CD4-positive, alpha-beta T cell treated with Interleukin-2 at 100 ng/mL for 4 hours (primary cell): ENCODE results near the gene HSPA4.
"Not testable (repeated sequence)": the region's sequence is repeated elsewhere in the genome, so short reads cannot be mapped to it uniquely, and the experiment has no call there.

Source experiments
- DNase-seq: peaks from one replicate; pipeline ENCODE4 v3.0.0-alpha.2; 2020; ENCODE audit warnings: low spot score

The HSPA4 gene

DNA sequence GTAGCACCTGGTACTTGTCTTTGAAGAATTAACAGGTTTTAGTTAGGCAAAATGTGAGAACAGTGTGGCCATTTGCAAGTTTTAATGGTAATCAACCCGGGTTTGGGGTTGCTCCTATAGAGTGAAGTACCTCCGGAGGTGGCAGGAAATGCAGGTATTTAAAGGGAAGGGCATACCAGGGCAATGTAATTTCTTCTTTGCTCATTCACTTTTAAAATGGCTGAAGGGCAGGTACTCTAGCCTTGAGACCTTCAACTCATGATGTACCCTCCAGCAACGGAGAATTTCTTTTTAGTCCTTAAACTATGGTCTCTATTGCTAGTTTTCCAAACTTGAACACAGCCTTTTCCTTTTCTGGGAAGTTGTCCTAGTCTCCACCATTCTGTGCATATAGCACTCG lies 1.3 kb upstream of the HSPA4 start:
- DNase-seq, result no peak

GRCh38 chr5:133051061-133051541 lies 712 bp upstream of the HSPA4 start:
- no peak for DNase-seq

DNA sequence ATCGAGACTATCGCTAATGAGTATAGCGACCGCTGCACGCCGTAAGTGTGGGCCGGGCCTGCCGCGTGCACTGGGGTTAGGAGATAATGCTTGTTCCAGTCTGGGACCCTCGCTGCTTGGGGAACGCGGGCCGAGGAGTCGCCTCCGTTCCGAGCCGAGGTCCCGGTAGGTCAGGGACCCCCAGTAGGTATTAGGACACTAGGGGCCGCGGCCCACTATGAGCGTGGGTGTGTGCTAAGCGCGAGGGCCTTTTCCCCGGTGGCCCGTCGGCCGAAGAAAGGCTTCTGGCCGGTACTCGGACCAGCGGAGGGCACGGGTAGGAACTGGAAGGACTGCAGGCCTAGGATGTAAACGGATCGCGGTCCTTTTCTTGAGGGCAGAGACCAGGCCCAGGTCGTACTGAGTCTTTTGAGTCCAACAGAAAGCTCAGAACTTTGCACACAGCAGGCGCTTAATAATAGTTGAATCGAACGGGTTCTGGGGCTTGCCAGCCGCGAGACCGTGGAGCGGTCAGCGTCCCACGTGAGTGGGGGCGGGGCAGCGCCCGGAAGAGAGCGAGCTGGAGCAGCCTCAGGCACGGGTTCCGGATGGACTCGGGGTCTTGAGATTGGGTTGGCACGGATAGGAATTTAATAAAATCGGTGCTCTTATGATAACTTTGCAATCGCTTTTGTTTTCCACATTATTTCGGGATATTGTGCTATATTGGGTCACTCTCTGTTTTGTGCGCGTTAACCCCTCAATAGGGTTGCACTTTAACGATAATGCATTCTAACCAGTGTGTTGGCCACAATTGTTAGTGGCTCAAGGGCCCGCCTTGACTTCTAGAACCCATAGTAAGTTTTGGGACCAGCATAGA lies 733 bp downstream of the HSPA4 start:
- peak; percentile 32 for DNase-seq

GRCh38 chr5:133053448-133053847 lies 1.6 kb downstream of the HSPA4 start:
- DNase-seq, result no peak

DNA sequence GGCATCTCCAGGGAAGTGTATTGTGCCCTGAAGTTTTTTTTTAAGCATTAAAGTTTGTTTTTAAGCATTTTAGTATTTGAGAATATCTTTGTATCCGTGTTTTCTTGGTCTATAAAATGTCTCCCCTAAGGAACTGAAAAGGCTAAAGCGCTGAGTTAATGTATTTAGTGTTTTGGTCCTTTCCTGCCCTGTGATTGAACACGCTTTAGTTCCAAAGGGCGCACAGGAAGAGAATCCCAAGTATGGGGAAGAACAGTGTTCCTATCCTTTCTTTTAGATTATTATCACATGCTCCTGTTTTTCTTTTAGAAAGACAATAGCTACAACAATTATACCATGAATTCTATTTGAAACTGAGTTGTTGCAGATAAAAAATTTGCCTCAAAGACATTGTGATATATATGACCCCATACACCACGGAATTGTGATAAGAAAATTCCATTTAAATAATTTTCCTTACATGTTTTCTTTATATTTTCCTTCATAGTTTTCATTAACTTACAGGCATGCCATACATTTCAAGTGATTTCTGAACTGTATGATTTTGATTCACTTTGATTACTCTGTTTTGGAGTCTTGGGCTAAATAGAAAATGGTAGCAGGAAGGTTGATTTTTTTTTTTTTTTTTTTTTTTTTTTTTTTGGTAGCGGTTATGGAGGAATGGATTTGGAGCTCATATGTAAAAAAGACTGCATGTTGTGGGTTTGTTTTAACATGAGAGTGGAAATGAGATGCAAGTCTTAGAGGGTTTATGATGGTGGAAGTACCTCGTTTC lies 3.1 kb downstream of the HSPA4 start:
- DNase-seq, result no peak

GRCh38 chr5:133056891-133057290 lies 5.1 kb downstream of the HSPA4 start:
- DNase-seq, result no peak

- no peak for DNase-seq
Measured at GRCh38 chr5:133059621-133060020, 7.8 kb downstream of the HSPA4 start.

- DNase-seq, result no peak
Measured at GRCh38 chr5:133062276-133062675, 10.5 kb downstream of the HSPA4 start.

DNA sequence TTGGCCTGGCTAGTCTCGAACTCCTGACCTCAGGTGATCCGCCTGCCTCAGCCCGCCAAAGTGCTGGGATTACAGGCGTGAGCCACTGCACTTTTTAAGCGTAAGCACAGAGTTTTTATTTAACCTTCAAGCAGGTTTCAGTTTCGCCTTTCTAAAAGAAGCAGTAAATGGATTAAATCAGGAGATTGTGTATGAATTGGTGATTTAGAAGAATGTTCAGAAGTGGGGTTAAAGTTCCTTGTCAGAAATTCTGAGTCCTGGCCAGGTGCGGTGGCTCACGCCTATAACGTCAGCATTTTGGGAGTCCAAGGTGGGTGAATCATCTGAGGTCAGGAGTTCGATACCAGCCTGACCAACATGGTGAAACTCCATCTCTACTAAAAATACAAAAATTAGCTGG lies 12.2 kb downstream of the HSPA4 start:
- DNase-seq, result no peak

DNA sequence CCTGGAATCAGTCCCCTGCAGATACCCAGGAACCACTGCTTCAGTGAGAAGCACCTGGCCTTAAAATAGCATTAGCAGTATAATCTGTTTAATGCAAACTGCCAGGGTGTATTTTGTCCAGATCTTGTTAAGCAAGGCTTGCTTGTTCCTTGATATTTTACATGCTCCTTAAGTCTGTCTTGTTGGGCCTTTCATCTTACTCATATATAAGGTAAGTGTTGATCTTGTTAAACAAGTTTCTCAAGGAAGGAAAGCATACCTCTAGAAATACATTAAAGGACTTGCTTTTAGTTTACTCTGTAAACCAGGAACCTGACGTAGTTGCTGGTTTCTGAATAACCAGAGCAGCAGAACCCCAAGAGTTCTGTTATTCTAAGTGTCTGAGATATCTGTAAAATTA lies 13.7 kb downstream of the HSPA4 start:
- no peak for DNase-seq

DNA sequence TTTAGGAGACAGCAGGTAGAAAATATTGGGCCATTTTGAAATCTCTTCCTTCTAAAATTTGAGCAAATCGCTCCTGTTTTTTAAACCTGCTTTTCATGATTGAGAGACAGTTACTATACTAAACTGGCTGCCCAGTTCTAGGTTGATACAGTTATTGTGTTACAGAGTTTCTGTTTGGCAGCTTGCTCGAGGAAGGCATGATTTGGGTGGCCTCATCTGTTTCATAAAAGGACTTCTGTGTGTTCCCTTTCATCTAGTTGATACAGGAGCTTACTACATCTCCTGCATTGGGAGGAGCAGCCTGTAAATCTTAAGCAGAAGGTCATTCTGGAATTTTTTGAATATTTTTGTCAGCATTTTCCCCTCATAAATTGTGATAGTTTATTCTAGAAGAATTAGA lies 14.2 kb downstream of the HSPA4 start:
- DNase-seq, result no peak

GRCh38 chr5:133072021-133072420 lies 20.2 kb downstream of the HSPA4 start:
- DNase-seq, result no peak

DNA sequence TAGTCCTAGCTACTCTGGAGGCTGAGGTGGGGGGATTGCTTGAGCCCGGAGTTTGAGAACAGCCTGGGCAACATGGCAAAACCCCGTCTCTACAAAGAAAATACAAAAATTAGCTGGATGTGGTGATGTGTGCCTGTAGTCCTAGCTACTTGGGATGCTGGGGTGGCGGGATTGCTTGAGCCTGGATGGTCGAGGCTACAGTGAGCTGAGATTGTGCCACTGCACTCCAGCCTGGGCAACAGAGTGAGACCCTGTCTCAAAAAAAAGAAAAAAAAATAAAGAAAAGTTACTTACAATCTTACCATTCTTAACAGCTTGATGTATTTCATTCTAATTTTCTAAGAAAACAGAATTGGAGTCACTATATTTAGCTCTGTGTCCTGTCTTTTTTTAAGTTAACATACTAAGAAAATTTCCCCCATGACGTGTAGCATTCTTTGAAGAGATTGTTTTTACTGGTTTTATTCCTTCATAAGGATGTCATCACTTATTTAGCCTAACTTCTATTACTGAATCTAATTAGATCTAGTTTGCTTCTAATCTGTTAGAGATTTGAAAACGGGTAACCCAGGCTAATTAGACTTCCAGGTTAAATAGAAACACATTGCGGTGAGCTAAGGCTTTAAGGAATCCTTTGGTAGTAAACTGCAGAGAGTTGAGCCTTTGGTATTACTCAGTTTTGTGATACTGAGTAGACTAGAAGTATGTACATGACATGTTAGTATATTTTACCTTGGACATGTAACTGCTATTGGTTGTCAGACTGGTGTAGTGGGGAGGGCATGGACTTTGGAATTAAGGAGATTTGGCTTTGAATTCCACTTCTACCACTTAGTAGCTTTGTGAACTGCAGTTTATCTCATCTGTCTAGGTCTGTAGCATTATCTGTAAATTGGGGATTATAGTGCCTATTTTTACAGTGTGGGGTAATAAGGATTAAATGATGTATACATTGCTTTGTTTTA lies 24.0 kb downstream of the HSPA4 start:
- no peak for DNase-seq

DNA sequence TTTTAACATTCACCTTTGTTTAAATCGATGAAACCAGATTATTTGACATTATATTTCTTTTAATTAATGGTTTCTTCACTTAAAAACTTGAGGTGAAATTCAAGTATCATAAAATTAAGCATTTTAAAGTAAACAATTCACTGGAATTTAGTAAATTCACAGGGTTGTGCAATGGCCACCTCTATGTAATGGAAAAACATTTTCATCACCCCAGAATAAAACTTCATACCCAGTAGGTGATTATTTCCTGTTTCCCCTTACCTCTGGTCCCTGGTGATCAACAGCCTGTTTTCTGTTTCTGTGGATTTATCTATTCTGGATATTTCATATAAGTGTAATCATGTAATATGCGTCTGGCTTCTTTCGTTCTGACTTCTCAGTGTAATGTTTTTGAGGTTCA lies 27.2 kb downstream of the HSPA4 start:
- no peak for DNase-seq

DNA sequence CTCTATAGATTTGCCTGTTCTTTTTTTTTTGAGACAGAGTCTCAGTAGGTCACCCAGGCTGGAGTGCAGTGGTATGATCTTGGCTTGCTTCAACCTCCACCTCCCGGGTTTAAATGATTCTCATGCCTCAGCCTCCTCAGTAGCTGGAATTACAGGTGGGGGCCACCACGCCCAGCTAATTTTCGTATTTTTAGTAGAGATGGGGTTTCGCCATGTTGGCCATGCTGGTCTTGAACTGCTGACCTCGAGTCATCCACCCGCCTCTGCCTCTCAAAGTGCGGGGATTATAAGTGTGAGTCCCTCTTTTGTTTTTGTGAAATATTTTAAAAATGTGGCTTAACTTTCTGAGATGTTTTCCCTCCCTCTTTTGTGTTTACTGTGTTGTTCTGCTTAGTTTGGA lies 29.2 kb downstream of the HSPA4 start:
- no peak for DNase-seq

GRCh38 chr5:133081703-133082102 lies 29.9 kb downstream of the HSPA4 start:
- no peak for DNase-seq

GRCh38 chr5:133082128-133082527 lies 30.3 kb downstream of the HSPA4 start:
- no peak for DNase-seq

DNA sequence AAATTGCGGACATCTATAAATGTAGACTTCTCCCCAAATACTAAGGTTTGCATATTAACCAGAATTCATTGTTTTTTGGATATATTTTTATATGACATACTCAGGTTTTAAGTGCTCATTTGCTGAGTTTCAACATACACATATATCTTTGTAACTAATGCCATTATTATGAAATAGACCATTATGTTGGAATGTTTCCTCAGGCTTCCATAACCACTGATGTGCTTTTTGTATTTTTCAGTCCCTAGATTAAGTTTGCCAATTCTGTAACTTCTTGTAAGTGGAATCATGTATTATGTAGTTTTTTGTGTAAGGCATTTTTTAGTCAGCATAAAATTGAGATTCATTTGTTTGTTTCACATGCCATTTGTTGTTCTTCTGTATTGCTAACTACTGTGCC lies 32.1 kb downstream of the HSPA4 start:
- no peak for DNase-seq

- not testable (repeated sequence) for DNase-seq
Measured at GRCh38 chr5:133085171-133085570, 33.4 kb downstream of the HSPA4 start.

GRCh38 chr5:133086366-133086875 lies 34.6 kb downstream of the HSPA4 start:
- DNase-seq, result no peak

DNA sequence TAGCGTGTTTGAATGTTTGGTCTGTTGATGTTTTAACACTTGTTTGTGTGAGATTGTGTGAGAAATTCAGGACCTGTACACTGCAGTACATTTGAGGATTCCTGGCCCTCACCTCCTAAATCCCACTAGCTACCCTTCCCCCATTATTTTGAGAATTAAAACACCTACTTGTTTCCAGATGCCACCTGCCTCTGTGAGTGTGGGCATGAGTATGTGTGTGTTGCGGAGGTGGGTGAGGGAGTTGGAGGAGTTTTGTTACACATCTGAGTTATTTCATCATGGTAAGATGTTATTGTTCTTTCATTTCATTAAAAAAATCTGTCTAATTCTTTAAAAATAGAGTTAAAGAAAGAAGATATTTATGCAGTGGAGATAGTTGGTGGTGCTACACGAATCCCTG lies 36.3 kb downstream of the HSPA4 start:
- DNase-seq, result no peak

DNA sequence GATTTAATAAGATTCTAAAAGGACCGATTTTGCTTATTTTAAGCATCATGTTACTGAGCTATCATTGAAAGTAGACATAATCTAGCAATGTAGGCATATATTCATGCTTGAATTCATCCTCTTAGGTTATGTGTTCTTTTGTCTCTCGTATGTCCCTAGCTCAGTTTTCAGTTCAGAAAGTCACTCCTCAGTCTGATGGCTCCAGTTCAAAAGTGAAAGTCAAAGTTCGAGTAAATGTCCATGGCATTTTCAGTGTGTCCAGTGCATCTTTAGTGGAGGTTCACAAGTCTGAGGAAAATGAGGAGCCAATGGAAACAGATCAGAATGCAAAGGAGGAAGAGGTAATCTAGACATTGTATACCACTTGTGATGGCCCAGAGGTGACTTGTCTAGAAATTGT lies 39.2 kb downstream of the HSPA4 start:
- no peak for DNase-seq
